NB4 (cell line): ENCODE data around the gene TTC39B.
A peak's percentile ranks its signal among the peaks of the same experiment; 100 is the strongest.

Source experiments
- DNase-seq: peaks from one replicate; pipeline ENCODE4 v3.0.0; 2010; ENCODE audit warnings: low read depth
- H3K4me3 ChIP-seq: one replicate; pipeline ENCODE4 v1.5.1; 2011; ENCODE audit warnings: mild to moderate bottlenecking, low read depth, low read length, moderate library complexity
- MYC ChIP-seq: IDR thresholded peaks from 2 replicates; pipeline ENCODE4 v1.6.1; 2011; ENCODE audit warnings: low read depth, low read length
- POLR2A ChIP-seq: IDR thresholded peaks from 2 replicates; pipeline ENCODE4 v1.6.1; 2011; ENCODE audit warnings: mild to moderate bottlenecking; ENCODE audit not compliant: insufficient read length; ENCODE audit errors: extremely low read depth
- TF ChIP-seq, protein P1 (sequence below): IDR thresholded peaks from 2 replicates; pipeline ENCODE4 v1.6.1; 2011; ENCODE audit warnings: low read depth, low read length
- TF ChIP-seq, protein P2 (sequence below): IDR thresholded peaks from one replicate; pipeline ENCODE4 v1.5.1; 2012; ENCODE audit warnings: low read depth, low read length

TTC39B gene

GRCh38 chr9:15231788-15232635 lies 75.0 kb downstream of the TTC39B start:
- TF ChIP-seq, protein P1, sequence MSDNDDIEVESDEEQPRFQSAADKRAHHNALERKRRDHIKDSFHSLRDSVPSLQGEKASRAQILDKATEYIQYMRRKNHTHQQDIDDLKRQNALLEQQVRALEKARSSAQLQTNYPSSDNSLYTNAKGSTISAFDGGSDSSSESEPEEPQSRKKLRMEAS, result no peak
- TF ChIP-seq, protein P2, sequence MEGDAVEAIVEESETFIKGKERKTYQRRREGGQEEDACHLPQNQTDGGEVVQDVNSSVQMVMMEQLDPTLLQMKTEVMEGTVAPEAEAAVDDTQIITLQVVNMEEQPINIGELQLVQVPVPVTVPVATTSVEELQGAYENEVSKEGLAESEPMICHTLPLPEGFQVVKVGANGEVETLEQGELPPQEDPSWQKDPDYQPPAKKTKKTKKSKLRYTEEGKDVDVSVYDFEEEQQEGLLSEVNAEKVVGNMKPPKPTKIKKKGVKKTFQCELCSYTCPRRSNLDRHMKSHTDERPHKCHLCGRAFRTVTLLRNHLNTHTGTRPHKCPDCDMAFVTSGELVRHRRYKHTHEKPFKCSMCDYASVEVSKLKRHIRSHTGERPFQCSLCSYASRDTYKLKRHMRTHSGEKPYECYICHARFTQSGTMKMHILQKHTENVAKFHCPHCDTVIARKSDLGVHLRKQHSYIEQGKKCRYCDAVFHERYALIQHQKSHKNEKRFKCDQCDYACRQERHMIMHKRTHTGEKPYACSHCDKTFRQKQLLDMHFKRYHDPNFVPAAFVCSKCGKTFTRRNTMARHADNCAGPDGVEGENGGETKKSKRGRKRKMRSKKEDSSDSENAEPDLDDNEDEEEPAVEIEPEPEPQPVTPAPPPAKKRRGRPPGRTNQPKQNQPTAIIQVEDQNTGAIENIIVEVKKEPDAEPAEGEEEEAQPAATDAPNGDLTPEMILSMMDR, result peak; percentile 97
- H3K4me3 ChIP-seq, result no peak overlapping the region
- DNase-seq, result peak; percentile 75

DNA sequence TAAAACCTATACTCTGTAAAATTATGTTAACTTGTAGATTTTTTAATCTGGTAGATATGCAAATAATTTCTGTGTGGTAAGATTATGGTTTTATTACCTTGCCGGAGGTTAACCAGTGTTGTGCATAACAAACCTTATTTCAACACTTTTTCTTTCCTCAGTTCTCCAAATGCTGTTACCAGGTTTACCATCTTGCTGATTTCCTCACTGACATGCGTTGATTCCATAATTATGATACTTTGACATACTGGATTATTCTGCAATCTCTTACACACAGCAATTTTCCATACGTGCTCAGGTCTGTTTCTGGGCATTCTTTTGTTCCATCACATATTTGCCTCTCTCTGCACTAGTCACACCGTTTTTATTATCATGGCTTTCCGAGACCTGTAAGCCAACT lies 77.6 kb downstream of the TTC39B start:
- TF ChIP-seq, protein P2, result no peak
- TF ChIP-seq, protein P1, result no peak
- TF ChIP-seq MYC, result no peak
- no peak for TF ChIP-seq POLR2A
- H3K4me3 ChIP-seq, result no peak overlapping the region
- DNase-seq, result no peak

GRCh38 chr9:15227491-15227890 lies 79.5 kb downstream of the TTC39B start:
- TF ChIP-seq, protein P1, result no peak
- no peak for TF ChIP-seq MYC
- TF ChIP-seq, protein P2, result no peak
- TF ChIP-seq POLR2A, result no peak
- no peak overlapping the region for H3K4me3 ChIP-seq
- DNase-seq, result peak; percentile 21

GRCh38 chr9:15225564-15226126 lies 81.4 kb downstream of the TTC39B start:
- no peak for DNase-seq
- TF ChIP-seq MYC, result no peak
- TF ChIP-seq, protein P2, result no peak
- no peak for TF ChIP-seq POLR2A
- TF ChIP-seq, protein P1, result no peak
- H3K4me3 ChIP-seq, result no peak overlapping the region

GRCh38 chr9:15222313-15222712 lies 84.7 kb downstream of the TTC39B start:
- TF ChIP-seq MYC (no peak), POLR2A (no peak)
- TF ChIP-seq, protein P2, result no peak
- TF ChIP-seq, protein P1, result no peak
- H3K4me3 ChIP-seq, result no peak overlapping the region
- DNase-seq, result no peak
